ENCODE data around the gene KRT81.

GRCh38 chr12:52244615-52244994, 46.7 kb downstream of the KRT81 start:
- TF ChIP-seq CTCF (IDR thresholded peaks at IDR 0.05) (no peak), POLR2AphosphoS5 (IDR thresholded peaks at IDR 0.05) (peak in 1 of 3 donors; percentile 10)

Measured in breast epithelium (tissue), 3 donors.